Upper lobe of left lung (tissue), 6 donors: Measurements from ENCODE around the gene PDE6A. TPM values are rescaled to one million over a fixed set of nuclear protein-coding genes. Genes with fewer than 3 reads are reported as not detected.

Experiments
- ATAC-seq, 2 donors: fragments of 200-7000 bp; cut with Tn5 transposase; one replicate each; pipeline ENCODE4 v1.9.1; 2022; ENCODE audit warnings: mild to moderate bottlenecking in 2 of 2, moderate library complexity in 2 of 2; ENCODE audit not compliant: low FRiP score in 2 of 2
- DNase-seq, 2 donors: peaks; one replicate each; pipeline ENCODE4 v3.0.0-alpha.2; 2019 to 2020
- H3K27ac ChIP-seq, 4 donors: fragments of 200-600 bp; sonication (generic); one replicate each; pipeline ENCODE4 v1.5.1; 2016 to 2019
- H3K27me3 ChIP-seq, 4 donors: fragments of 200-600 bp; sonication (generic); one replicate each; pipeline ENCODE4 v1.5.1; 2017 to 2019
- H3K36me3 ChIP-seq, 4 donors: fragments of 200-600 bp; sonication (generic); one replicate each; pipeline ENCODE4 v1.5.1; 2016 to 2019
- H3K4me1 ChIP-seq, 4 donors: fragments of 200-600 bp; sonication (generic); one replicate each; pipeline ENCODE4 v1.5.1; 2018 to 2019
- H3K4me3 ChIP-seq, 4 donors: fragments of 200-600 bp; sonication (generic); one replicate each; pipeline ENCODE4 v1.5.1; 2017 to 2019; ENCODE audit warnings: mild to moderate bottlenecking in 2 of 4, moderate library complexity in 1 of 4
- H3K9me3 ChIP-seq, 4 donors: fragments of 200-600 bp; sonication (generic); one replicate each; pipeline ENCODE4 v1.5.1; 2018 to 2019
- CTCF ChIP-seq, 6 experiments: fragments of 450-650 bp in 4 of 6; fragments of 200-600 bp in 2 of 6; sonication (generic) in 2 of 6; IDR thresholded peaks; one replicate each; pipeline ENCODE4 v1.5.1; 2016 to 2019; ENCODE audit warnings: antibody characterized with exemption in 6 of 6
- EP300 ChIP-seq, 4 donors: sonication (generic); formaldehyde crosslinking; IDR thresholded peaks; one replicate each; pipeline ENCODE4 v1.5.1; 2017; ENCODE audit warnings: antibody characterized with exemption in 4 of 4, control low read depth in 2 of 4
- POLR2A ChIP-seq, 4 donors: fragments of 450-650 bp; IDR thresholded peaks; one replicate each; pipeline ENCODE4 v1.5.1; 2016 to 2017; ENCODE audit warnings: antibody characterized with exemption in 4 of 4, mild to moderate bottlenecking in 2 of 4
- POLR2AphosphoS5 ChIP-seq, 2 donors: sonication (generic); formaldehyde crosslinking; IDR thresholded peaks; one replicate each; pipeline ENCODE4 v1.5.1; 2017; ENCODE audit warnings: antibody characterized with exemption in 2 of 2
- WGBS, 2 donors: methylation state at CpG; one replicate each; pipeline ENCODE4 v1.1.5; 2017 to 2018; 5-methylcytosine and 5-hydroxymethylcytosine counted together
- total RNA-seq, 6 donors: library from RNA; depleted of rRNA in 4 of 6; stranded (reverse); fragments of >200 nt in 4 of 6; gene quantifications; one replicate each; pipeline versions ENCODE4 v1.1.0 to v1.2.1, GENCODE V29; 2016 to 2021
- donor health status: DM: no; HTN: no; CAD: no; lungs with moderate emphysema.
- donor health status: DM: no; HTN: yes; CAD: no; lungs with severe emphysema.

PDE6A gene
- total RNA-seq, 6 donors from 2014 or later: not detected

GRCh38 chr5:149846021-149846420, 98.6 kb downstream of the PDE6A start:
- no peaks in the 10 kb centered on the region for H3K9me3 ChIP-seq
- no peak overlapping the region for H3K4me3 ChIP-seq
- peak overlapping the region in 1 of 4 donors; percentile 21 for H3K27ac ChIP-seq
- DNase-seq: no peak
- H3K27me3 ChIP-seq: no peaks in the 10 kb centered on the region
- TF ChIP-seq EP300 (IDR thresholded peaks at IDR 0.05): no peak
- TF ChIP-seq POLR2A (IDR thresholded peaks at IDR 0.05): no peak
- TF ChIP-seq CTCF (IDR thresholded peaks at IDR 0.05): no peak
- TF ChIP-seq POLR2AphosphoS5 (IDR thresholded peaks at IDR 0.05): no peak
- WGBS, 2 donors: 91 to 94% methylated on average over 5 of the region's 5 CpGs
- no peak for ATAC-seq
- peaks cover 0 to 25% (median 13%) of the 10 kb centered on the region in 4 donors for H3K36me3 ChIP-seq
- peaks cover 0 to 7% (median 5%) of the 10 kb centered on the region in 4 donors for H3K4me1 ChIP-seq

GRCh38 chr5:149845601-149846000, 99.0 kb downstream of the PDE6A start:
- H3K27me3 ChIP-seq: no peaks in the 10 kb centered on the region
- H3K27ac ChIP-seq: peak overlapping the region in 1 of 4 donors; percentile 69
- ATAC-seq (peak in 1 of 2 donors; percentile 4), DNase-seq (no peak)
- no peaks in the 10 kb centered on the region for H3K9me3 ChIP-seq
- TF ChIP-seq EP300 (IDR thresholded peaks at IDR 0.05) (no peak), POLR2A (IDR thresholded peaks at IDR 0.05) (no peak), CTCF (IDR thresholded peaks at IDR 0.05) (no peak), POLR2AphosphoS5 (IDR thresholded peaks at IDR 0.05) (no peak)
- H3K4me3 ChIP-seq: no peak overlapping the region
- peaks cover 0 to 25% (median 13%) of the 10 kb centered on the region in 4 donors for H3K36me3 ChIP-seq
- peaks cover 2 to 9% (median 6%) of the 10 kb centered on the region in 4 donors for H3K4me1 ChIP-seq
- 97 to 99% methylated on average over 15 of the region's 15 CpGs for WGBS, 2 donors

- WGBS, 2 donors: 73 to 80% methylated on average over 9 to 14 of the region's 14 CpGs
- ATAC-seq (peak in 1 of 2 donors; percentile 16), DNase-seq (no peak)
- TF ChIP-seq EP300 (IDR thresholded peaks at IDR 0.05): peak in 2 of 4 donors; percentile 58 to 64
- TF ChIP-seq CTCF (IDR thresholded peaks at IDR 0.05): no peak
- TF ChIP-seq POLR2A (IDR thresholded peaks at IDR 0.05): peak in 1 of 4 donors; percentile 25
- peak in 1 of 2 donors; percentile 77 for TF ChIP-seq POLR2AphosphoS5 (IDR thresholded peaks at IDR 0.05)
- peak overlapping the region in 2 of 4 donors; percentile 3 to 9 for H3K4me3 ChIP-seq
- peak overlapping the region; percentile 74 to 89 (median 82) for H3K27ac ChIP-seq
- H3K4me1 ChIP-seq: peaks cover 5 to 19% (median 17%) of the 10 kb centered on the region in 4 donors
- H3K36me3 ChIP-seq: peaks cover 0 to 19% (median 9%) of the 10 kb centered on the region in 4 donors
- no peaks in the 10 kb centered on the region for H3K27me3 ChIP-seq
- H3K9me3 ChIP-seq: no peaks in the 10 kb centered on the region
Observed at GRCh38 chr5:149841851-149842793, 102.5 kb downstream of the PDE6A start.

- DNase-seq (no peak), ATAC-seq (no peak)
- Histone ChIP-seq H3K4me1 (peaks cover 5 to 18% (median 17%) of the 10 kb centered on the region in 4 donors), H3K9me3 (no peaks in the 10 kb centered on the region), H3K4me3 (no peak overlapping the region), H3K36me3 (peaks cover 0 to 3% (median under 1%) of the 10 kb centered on the region in 4 donors), H3K27me3 (no peaks in the 10 kb centered on the region), H3K27ac (peak overlapping the region; percentile 74 to 89 (median 82))
- no peak for TF ChIP-seq POLR2AphosphoS5 (IDR thresholded peaks at IDR 0.05)
- no peak for TF ChIP-seq POLR2A (IDR thresholded peaks at IDR 0.05)
- no peak for TF ChIP-seq EP300 (IDR thresholded peaks at IDR 0.05)
- no peak for TF ChIP-seq CTCF (IDR thresholded peaks at IDR 0.05)
- WGBS, 2 donors: 91% methylated on average over 8 of the region's 8 CpGs
Observed at GRCh38 chr5:149840226-149840825, 104.3 kb downstream of the PDE6A start.
